GM18511 (cell line): ENCODE results near the gene NECAP2.
"Not testable (repeated sequence)": the region's sequence is repeated elsewhere in the genome, so short reads cannot be mapped to it uniquely, and the experiment has no call there.

ENCODE experiments used
- ATAC-seq: cut with Tn5 transposase; IDR thresholded peaks from one replicate; pipeline ENCODE4 v1.9.1; 2021; ENCODE audit warnings: mild to moderate bottlenecking, moderate library complexity; ENCODE audit not compliant: unreplicated experiment

NECAP2 gene

GRCh38 chr1:16492937-16493336 is 52.4 kb downstream of the NECAP2 start:
- ATAC-seq: not testable (repeated sequence)

GRCh38 chr1:16493731-16494130 is 53.2 kb downstream of the NECAP2 start:
- not testable (repeated sequence) for ATAC-seq

- ATAC-seq: not testable (repeated sequence)
Measured at GRCh38 chr1:16497474-16497904, 57.0 kb downstream of the NECAP2 start.

GRCh38 chr1:16498047-16498446 is 57.5 kb downstream of the NECAP2 start:
- not testable (repeated sequence) for ATAC-seq

DNA sequence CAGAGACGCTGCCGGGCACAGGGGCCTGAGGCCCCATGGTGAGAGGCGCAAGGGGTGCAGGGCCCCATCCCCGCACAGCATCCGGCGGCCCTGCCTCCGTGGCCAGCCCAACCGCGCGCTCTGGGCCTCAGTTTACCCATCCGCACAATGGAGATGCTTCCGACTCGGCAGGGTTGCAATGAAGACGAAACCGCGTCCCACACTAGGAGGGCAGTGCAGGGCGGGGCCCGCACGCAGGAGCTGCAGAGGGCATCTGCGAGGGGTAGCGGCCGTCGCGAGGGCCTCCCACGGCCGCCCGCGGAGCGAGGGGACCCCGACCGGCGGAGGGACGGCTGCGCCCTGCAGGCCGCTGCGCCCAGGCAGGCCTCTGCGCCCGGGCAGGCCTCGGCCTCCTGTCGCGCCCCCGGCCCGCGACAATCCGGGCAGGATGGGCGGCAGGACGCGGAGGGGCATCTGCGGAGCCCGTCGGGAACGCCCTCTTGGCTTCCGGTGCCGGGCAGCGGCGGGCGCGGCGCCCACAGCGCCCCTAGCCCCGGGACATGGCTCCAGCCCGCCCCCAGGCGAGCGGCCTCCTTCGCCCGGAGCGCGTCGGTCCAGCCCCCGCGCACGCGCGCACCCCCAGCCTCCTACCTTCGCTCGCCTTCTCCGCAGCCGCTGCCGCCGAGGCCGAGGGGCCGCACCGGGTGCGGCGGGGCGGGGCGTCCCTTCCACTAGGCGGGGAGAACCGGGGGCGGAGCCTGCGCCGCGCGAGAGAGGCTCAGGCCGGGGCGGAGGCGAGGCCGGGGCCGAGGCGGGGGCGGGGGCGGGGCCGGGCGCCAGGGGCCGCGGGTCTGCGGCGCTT is 58.3 kb downstream of the NECAP2 start:
- peak; percentile 84 for ATAC-seq

DNA sequence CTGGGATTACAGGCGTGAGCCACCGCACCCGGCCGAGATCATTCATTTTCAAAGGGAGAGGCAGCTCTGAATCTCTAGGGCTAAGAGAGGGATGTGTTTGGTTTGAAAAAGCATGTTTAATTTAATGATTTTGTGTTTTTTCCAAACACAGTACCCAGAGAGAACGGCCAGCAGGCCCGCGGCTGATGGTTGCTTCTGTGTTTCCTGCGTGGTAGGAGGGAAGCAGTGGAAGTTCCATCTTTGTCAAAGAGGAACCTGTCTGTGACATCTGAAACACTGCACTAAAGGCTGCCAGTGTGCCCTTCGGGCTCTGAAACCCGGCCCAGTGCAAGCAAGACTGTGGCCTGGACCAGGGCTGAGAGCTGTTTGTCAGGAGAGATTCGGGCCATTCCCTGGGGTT is 59.9 kb downstream of the NECAP2 start:
- not testable (repeated sequence) for ATAC-seq

- not testable (repeated sequence) for ATAC-seq
Measured at GRCh38 chr1:16500975-16501374, 60.5 kb downstream of the NECAP2 start.

DNA sequence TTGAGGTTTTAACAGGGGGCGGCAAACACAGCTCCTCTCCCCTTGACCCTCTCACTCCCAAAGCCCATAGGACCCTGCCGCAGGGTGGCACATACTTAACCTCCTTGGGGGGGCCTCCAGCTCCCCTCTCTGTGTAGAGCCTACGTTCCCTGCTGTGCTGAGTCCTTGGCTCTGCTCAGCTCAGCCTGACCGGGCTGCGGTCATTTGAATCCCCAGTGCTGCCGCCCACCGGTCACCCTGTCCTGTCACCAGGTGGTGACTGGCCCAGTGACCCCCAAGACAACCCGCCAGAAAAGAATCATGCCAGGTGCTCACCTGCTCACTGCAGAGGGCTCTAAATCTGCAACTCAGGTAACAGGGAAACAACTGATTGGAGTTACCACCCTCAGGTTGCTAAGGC is 60.9 kb downstream of the NECAP2 start:
- ATAC-seq: not testable (repeated sequence)

GRCh38 chr1:16503494-16503893 is 63.0 kb downstream of the NECAP2 start:
- no peak for ATAC-seq

DNA sequence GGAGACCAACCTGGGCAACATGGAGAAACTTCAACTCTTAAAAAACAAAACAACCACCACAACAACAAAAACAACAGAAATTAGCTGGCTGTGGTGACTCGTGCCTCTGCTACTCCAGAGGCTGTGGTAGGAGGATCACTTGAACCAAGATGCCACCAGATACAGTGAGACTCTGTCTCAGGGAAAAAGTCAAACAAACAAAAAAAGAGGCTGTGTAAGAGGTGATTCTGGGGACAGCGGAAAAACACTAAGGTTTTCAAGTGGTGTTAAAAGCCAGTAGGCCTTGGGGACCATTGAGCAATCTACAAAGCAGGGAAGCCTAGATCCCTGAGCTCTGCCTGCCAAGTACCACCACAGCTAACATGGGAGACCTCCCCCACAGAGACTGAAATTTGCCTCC is 65.3 kb downstream of the NECAP2 start:
- ATAC-seq: not testable (repeated sequence)

DNA sequence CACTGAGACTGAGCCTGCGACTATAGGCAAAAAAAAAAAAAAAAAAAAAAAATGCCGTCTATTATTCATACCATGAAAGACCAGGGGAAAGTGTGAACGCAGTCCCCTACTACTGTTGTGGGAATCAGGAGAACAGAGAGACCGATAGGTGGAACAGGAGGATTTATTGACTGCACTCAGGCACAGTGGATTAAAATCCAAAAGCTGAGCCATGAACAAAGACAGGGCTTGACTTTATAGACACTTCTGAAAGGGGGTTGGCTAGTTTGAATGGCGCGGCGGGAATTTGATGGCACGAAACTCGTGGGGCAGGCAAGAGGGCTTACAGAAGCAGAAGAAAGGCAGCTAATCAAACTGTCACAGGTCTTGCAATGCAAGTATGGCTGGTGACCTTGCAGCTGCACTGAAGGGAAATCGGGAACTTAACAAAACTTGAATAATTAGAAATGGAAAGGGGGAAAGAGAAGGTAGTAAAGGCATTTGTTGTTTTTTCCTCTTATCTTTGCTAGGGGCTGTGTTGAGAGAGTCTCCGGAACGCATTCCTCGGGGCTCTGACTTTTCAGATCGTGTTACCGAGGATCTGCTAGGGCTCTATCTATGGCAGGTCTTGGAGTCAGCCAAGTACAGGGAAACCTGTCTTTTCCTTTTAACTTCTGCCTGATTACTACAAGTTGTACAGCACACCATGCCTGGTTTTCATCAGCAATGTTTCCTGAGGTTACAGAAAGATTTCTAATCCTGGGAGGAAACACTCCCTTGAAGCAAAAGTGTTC is 66.0 kb downstream of the NECAP2 start:
- ATAC-seq: not testable (repeated sequence)

DNA sequence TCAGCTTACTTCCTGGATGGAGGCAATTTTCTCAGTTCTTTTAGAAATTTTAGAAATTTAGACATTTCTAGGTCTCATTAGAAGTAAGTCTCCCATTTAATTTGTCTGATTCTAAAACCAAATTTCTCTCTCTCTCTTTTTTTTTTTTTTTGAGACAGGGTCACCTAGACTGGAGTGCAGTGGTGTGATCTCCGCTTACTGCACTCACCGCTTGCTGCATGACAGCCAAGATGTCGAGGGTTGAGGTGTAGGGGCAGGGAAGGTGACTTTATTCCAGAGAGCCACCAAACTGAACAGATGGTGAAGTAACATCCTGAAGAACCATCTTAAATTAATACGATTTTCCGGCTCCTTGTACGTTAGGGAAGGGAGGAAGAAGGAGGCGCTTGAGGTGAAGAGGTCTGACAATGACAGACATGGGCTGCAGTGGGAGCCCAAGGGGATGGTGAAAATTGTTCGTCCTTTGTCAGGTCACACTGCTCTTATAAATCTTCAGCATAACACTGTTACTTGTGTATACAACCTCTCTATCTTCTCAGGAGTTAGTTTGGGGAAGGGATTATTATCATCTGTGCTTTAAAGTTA is 68.4 kb downstream of the NECAP2 start:
- ATAC-seq: not testable (repeated sequence)
